Spleen (tissue), 11 donors: Measurements from ENCODE around the gene MS4A6E. TPM values are rescaled to one million over a fixed set of nuclear protein-coding genes. Genes with fewer than 3 reads are reported as not detected.

ENCODE experiments used
- DNase-seq: peaks from one replicate; pipeline ENCODE4 v3.0.0-alpha.2; 2020
- H3K27ac ChIP-seq, 8 donors: fragments of 200-600 bp; sonication (generic) in 7 of 8; 1 replicate in 4 of 8; 2 replicates in 4 of 8; pipeline versions ENCODE4 v1.5.0 to v1.8.0; 2016 to 2021; ENCODE audit warnings: inconsistent platforms in 4 of 8, mild to moderate bottlenecking in 4 of 8, moderate library complexity in 1 of 8
- H3K27me3 ChIP-seq, 7 donors: fragments of 200-600 bp; sonication (generic) in 6 of 7; replicated peaks in 1 of 7; 1 replicate in 4 of 7; 2 replicates in 3 of 7; pipeline versions ENCODE4 v1.5.0 to v1.8.0; 2016 to 2021; ENCODE audit warnings: inconsistent platforms in 3 of 7, mild to moderate bottlenecking in 1 of 7
- H3K36me3 ChIP-seq, 6 donors: fragments of 200-600 bp; sonication (generic) in 5 of 6; 1 replicate in 4 of 6; 2 replicates in 2 of 6; pipeline versions ENCODE4 v1.5.0 to v1.8.0; 2016 to 2021; ENCODE audit warnings: inconsistent platforms in 2 of 6
- H3K4me1 ChIP-seq, 6 donors: fragments of 200-600 bp; sonication (generic) in 5 of 6; 1 replicate in 3 of 6; 2 replicates in 3 of 6; pipeline versions ENCODE4 v1.5.0 to v1.8.0; 2016 to 2021; ENCODE audit warnings: inconsistent platforms in 3 of 6
- H3K4me3 ChIP-seq, 8 donors: fragments of 200-600 bp; sonication (generic) in 7 of 8; 1 replicate in 4 of 8; 2 replicates in 4 of 8; pipeline versions ENCODE4 v1.5.0 to v1.8.0; 2016 to 2021; ENCODE audit warnings: inconsistent platforms in 4 of 8, mild to moderate bottlenecking in 4 of 8, moderate library complexity in 2 of 8
- H3K9me3 ChIP-seq, 8 donors: fragments of 200-600 bp; sonication (generic) in 7 of 8; 1 replicate in 4 of 8; 2 replicates in 4 of 8; pipeline versions ENCODE4 v1.5.0 to v1.8.0; 2016 to 2021; ENCODE audit warnings: inconsistent platforms in 4 of 8
- POLR2A ChIP-seq, 3 donors: fragments of 450-650 bp; IDR thresholded peaks; one replicate each; pipeline ENCODE4 v1.5.1; 2017; ENCODE audit warnings: antibody characterized with exemption in 3 of 3, mild to moderate bottlenecking in 1 of 3
- POLR2AphosphoS5 ChIP-seq, 3 donors: sonication (generic); formaldehyde crosslinking; IDR thresholded peaks; one replicate each; pipeline ENCODE4 v1.5.1; 2017; ENCODE audit warnings: antibody characterized with exemption in 3 of 3
- WGBS, 5 donors: extraction: QIAGEN DNeasy Blood & Tissue Kit in 3 of 5; methylation state at CpG; one replicate each; pipeline versions ENCODE4 v1.1.5 to v1.1.7; 2013 to 2018; 5-methylcytosine and 5-hydroxymethylcytosine counted together
- intact Hi-C: fragments of 100-400 bp; cut with DNase I; formaldehyde crosslinking; loops from one replicate; pipeline ENCODE4 v1.15.0; 2023; ENCODE audit warnings: low total_unique reads
- polyA plus RNA-seq, 3 donors: library from polyadenylated mRNA; stranded (reverse); fragments of 200-250 nt; gene quantifications; one replicate each; pipeline ENCODE4 v1.2.1, GENCODE V29; 2013
- total RNA-seq, 7 donors: library from RNA; depleted of rRNA in 3 of 7; stranded (reverse); fragments of >200 nt in 3 of 7; fragmentation: NEBNext Ultra II Directional in 4 of 7; extraction: Animal tissue kit (Norgen Biotek cat#: 25700) in 4 of 7; gene quantifications; one replicate each; pipeline versions ENCODE4 v1.1.0 to v1.2.1, GENCODE V29; 2016 to 2021
- TF ChIP-seq, protein P1 (sequence below), 11 experiments: fragments of 200-600 bp in 7 of 11; fragments of 450-650 bp in 4 of 11; sonication (generic) in 4 of 11; IDR thresholded peaks in 8 of 11; conservative IDR thresholded peaks in 3 of 11; 1 replicate in 7 of 11; 2 replicates in 4 of 11; pipeline versions ENCODE4 v1.4.0 to v1.8.0; 2016 to 2021; ENCODE audit warnings: antibody characterized with exemption in 11 of 11, inconsistent platforms in 4 of 11, mild to moderate bottlenecking in 1 of 11
- donor health status: healthy with polysubstance abuse.
- donor health status: DM: no; HTN: no; CAD: no; lungs with moderate emphysema.
- donor health status: DM: no; HTN: no; CAD: no.
- donor health status: Bipolar disorder and iron deficiency.
- donor health status: healthy.
- donor health status: DM: no; HTN: no; CAD: no.
- donor health status: DM: yes; HTN: yes; CAD: no.

Gene MS4A6E
- total and polyA plus RNA-seq, 10 donors: 0.65 to 128 (median 4.8) TPM; not detected in 1

DNA sequence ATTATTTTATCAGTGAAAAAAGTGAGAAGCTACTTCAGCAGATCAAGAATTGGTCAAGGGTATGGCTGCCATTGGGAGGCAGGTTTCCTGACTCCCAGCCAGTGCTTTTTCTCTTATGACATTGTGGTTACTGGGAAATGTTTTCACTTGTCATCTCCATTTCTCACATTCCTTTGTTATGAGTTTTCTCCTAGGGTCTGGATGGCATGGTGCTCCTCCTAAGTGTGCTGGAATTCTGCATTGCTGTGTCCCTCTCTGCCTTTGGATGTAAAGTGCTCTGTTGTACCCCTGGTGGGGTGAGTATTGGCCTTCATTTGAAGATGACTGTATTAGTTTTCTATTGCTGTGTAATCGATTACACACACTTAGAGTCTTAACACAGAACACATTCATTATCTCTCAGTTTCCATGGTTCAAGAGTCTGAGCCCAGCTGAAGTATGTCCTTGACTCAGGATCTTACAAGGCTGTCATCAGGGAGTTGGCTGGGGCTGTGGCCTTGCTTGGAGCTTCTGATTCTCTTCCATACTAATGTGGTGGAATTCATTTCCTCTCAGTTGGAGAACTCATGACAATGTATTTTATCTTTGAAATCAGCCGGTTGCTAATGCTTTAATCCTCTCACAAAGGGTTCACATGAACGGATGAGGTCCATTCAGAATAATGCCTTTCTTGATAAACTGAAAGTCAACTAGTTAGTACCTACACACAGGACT is 21.0 kb upstream of the MS4A6E start:
- Histone ChIP-seq H3K9me3 (no peaks in the 10 kb centered on the region), H3K27ac (no peak overlapping the region), H3K36me3 (peaks cover 0 to 58% (median 0%) of the 10 kb centered on the region in 6 donors), H3K4me1 (peaks cover 0 to 17% (median 0%) of the 10 kb centered on the region in 6 donors), H3K4me3 (no peak overlapping the region), H3K27me3 (no peaks in the 10 kb centered on the region)
- intact Hi-C loops: no loop called here
- no peak for TF ChIP-seq POLR2A (IDR thresholded peaks at IDR 0.05)
- no peak for TF ChIP-seq POLR2AphosphoS5 (IDR thresholded peaks at IDR 0.05)
- TF ChIP-seq, protein P1, sequence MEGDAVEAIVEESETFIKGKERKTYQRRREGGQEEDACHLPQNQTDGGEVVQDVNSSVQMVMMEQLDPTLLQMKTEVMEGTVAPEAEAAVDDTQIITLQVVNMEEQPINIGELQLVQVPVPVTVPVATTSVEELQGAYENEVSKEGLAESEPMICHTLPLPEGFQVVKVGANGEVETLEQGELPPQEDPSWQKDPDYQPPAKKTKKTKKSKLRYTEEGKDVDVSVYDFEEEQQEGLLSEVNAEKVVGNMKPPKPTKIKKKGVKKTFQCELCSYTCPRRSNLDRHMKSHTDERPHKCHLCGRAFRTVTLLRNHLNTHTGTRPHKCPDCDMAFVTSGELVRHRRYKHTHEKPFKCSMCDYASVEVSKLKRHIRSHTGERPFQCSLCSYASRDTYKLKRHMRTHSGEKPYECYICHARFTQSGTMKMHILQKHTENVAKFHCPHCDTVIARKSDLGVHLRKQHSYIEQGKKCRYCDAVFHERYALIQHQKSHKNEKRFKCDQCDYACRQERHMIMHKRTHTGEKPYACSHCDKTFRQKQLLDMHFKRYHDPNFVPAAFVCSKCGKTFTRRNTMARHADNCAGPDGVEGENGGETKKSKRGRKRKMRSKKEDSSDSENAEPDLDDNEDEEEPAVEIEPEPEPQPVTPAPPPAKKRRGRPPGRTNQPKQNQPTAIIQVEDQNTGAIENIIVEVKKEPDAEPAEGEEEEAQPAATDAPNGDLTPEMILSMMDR (IDR thresholded peaks at IDR 0.05 in 8 of 11, conservative IDR thresholded peaks at IDR 0.05 in 3 of 11): no peak
- WGBS, 5 donors: 65 to 88% (median 84%) methylated on average over 3 of the region's 3 CpGs
- no peak for DNase-seq

DNA sequence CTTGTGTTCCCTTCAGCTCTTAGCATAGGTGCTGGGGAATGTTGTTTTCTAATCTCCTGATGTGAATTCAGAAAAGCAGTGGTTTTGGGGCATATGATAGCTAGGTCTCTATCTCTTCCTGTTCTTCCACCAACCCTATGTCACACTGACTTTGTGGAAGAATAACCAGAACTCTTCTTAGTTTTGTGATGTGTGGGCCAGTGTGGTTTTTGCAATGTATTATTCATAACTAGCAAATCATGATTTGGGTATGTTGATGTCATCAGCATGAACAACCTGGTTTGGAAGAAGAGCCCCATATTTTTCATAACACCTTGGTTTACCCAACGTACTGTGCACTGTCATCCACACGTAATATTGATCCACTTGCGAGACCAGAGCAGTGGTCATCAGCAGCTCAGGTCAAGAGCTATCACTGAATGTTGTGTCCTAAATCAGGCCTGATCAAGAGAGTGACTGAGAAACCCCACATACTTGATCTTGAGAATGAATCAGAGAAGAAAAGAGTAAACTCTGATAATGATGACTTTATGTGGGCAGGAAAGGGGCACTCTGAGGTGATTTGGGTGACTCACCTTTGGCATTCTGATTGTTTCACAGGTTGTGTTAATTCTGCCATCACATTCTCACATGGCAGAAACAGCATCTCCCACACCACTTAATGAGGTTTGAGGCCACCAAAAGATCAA is 19.4 kb upstream of the MS4A6E start:
- no peaks in the 10 kb centered on the region for H3K27me3 ChIP-seq
- DNase-seq: no peak
- peaks cover 0 to 48% (median 0%) of the 10 kb centered on the region in 6 donors for H3K36me3 ChIP-seq
- no peak overlapping the region for H3K4me3 ChIP-seq
- WGBS, 5 donors: 75 to 86% (median 85%) methylated on average over 3 of the region's 3 CpGs
- H3K27ac ChIP-seq: peak overlapping the region in 1 of 8 donors; percentile 8
- peaks cover 0 to 17% (median 0%) of the 10 kb centered on the region in 6 donors for H3K4me1 ChIP-seq
- H3K9me3 ChIP-seq: no peaks in the 10 kb centered on the region
- no peak for TF ChIP-seq POLR2AphosphoS5 (IDR thresholded peaks at IDR 0.05)
- TF ChIP-seq, protein P1 (IDR thresholded peaks at IDR 0.05 in 8 of 11, conservative IDR thresholded peaks at IDR 0.05 in 3 of 11): no peak
- no peak for TF ChIP-seq POLR2A (IDR thresholded peaks at IDR 0.05)
- intact Hi-C loops: no loop called here

DNA sequence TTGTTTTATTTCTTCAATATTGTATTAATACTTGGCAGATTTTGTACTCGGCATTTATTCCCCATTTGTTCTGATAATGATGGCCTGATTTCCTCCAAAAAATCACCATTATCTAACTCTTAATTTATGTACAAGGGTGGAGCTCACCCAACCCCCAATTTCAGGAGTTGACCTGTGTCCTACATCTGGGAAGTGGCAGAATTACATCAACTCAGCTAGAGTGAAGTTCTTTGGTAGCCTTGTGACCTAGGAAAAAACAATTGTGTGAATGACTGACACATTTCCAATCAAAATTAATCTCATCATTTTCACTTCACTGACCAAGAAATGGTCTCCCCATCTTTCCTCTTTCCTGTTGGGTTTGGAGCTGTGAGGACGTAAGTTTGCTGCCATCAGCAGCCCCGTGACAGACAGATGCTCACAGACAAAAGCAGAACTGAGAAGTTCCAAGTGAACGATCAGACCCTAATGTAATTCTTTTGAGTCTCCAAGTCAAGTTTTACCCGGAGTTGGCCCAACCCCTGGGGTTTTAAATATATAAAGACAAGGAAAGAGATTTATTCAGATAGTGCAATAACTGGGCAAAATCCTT is 16.6 kb upstream of the MS4A6E start:
- DNase-seq: no peak
- Histone ChIP-seq H3K36me3 (peaks cover 0 to 27% (median 0%) of the 10 kb centered on the region in 6 donors), H3K9me3 (no peaks in the 10 kb centered on the region), H3K27ac (peak overlapping the region in 5 of 8 donors; percentile 14 to 61 (median 57)), H3K27me3 (peaks cover 0 to 3% (median 0%) of the 10 kb centered on the region in 7 donors), H3K4me3 (no peak overlapping the region), H3K4me1 (peaks cover 0 to 17% (median 0%) of the 10 kb centered on the region in 6 donors)
- peak in 1 of 3 donors; percentile 75 for TF ChIP-seq POLR2AphosphoS5 (IDR thresholded peaks at IDR 0.05)
- no peak for TF ChIP-seq POLR2A (IDR thresholded peaks at IDR 0.05)
- intact Hi-C loops: no loop called here
- 38 to 46% (median 44%) methylated on average over 5 of the region's 5 CpGs for WGBS, 5 donors

DNA sequence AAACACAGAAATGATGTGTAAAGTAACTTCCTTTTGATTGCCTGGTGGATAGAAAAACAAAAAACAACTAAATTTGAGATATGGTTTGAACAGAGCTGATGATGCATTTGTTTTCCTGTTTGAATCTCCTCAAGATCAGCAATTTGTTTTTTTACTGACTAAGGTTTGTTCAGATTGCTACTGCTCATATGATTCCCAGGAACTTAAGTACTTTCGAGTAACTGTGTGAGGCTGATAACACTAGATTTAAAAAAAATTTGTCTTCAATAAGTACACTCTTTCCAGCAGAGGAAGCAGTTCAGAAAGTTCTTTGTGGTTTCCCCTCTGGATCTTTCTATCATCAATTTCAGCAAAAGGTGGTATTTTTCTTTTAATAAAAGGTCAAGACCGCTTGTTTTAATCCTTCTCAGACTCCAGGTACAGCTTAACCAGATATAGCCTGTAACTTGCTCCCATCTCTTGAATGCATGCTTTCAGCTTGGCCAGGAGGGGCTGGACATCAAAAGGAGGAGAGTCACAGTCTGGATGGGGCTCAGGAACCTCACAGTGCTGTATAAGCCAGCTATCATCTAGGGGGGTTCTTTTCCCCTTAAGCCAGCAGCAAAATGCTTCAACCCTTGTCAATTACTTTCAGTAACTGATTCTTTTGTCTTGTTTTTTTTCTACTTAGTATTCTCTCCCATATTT is 12.3 kb upstream of the MS4A6E start:
- intact Hi-C loops: no loop called here
- WGBS, 5 donors: 20 to 41% (median 33%) methylated on average over 2 of the region's 2 CpGs
- peaks cover 0 to 3% (median 0%) of the 10 kb centered on the region in 7 donors for H3K27me3 ChIP-seq
- H3K27ac ChIP-seq: peak overlapping the region in 5 of 8 donors; percentile 18 to 69 (median 61)
- no peak overlapping the region for H3K4me3 ChIP-seq
- peaks cover 0 to 15% (median 10%) of the 10 kb centered on the region in 8 donors for H3K9me3 ChIP-seq
- no peak for DNase-seq
- TF ChIP-seq POLR2AphosphoS5 (IDR thresholded peaks at IDR 0.05) (no peak), POLR2A (IDR thresholded peaks at IDR 0.05) (no peak)
- TF ChIP-seq, protein P1 (IDR thresholded peaks at IDR 0.05 in 8 of 11, conservative IDR thresholded peaks at IDR 0.05 in 3 of 11): no peak
- peaks cover 0 to 12% (median 0%) of the 10 kb centered on the region in 6 donors for H3K4me1 ChIP-seq
- H3K36me3 ChIP-seq: no peaks in the 10 kb centered on the region
